ENCODE data around the gene COX17.

GRCh38 chr3:119669906-119670570 lies 7.2 kb downstream of the COX17 start:
- TF ChIP-seq CTCF (IDR thresholded peaks at IDR 0.05) (no peak), POLR2A (IDR thresholded peaks at IDR 0.05; ENCODE audit: low read length) (no peak), RAD21 (conservative IDR thresholded peaks at IDR 0.05 in 1 of 2, IDR thresholded peaks at IDR 0.05 in 1 of 2) (no peak), ELK1 (IDR thresholded peaks at IDR 0.05; ENCODE audit: low read depth, low read length) (no peak), MAX (IDR thresholded peaks at IDR 0.05) (no peak), CEBPB (IDR thresholded peaks at IDR 0.05) (no peak), EP300 (IDR thresholded peaks at IDR 0.05) (no peak), POLR2AphosphoS2 (conservative IDR thresholded peaks at IDR 0.05; ENCODE audit: low read length) (no peak), HMGXB4 (CRISPR knock-in tag; IDR thresholded peaks at IDR 0.05; ENCODE audit: borderline replicate concordance) (no peak), TP53 (CRISPR knock-in tag; IDR thresholded peaks at IDR 0.05) (no peak)
